Stimulated activated CD4-positive, alpha-beta T cell treated with anti-CD3 and anti-CD28 coated beads, TNF-alpha, amount 100 ng/mL, for 24 hours (primary cell): ENCODE results near the gene FMNL2.

Source experiments
- DNase-seq, 3 experiments: peaks; one replicate each; pipeline ENCODE4 v3.0.0-alpha.2; 2020; ENCODE audit warnings: low read depth in 3 of 3

FMNL2 gene

GRCh38 chr2:152493945-152494528 lies 159.1 kb downstream of the FMNL2 start:
- DNase-seq = no peak

GRCh38 chr2:152496371-152496770 lies 161.4 kb downstream of the FMNL2 start:
- no peak for DNase-seq

DNA sequence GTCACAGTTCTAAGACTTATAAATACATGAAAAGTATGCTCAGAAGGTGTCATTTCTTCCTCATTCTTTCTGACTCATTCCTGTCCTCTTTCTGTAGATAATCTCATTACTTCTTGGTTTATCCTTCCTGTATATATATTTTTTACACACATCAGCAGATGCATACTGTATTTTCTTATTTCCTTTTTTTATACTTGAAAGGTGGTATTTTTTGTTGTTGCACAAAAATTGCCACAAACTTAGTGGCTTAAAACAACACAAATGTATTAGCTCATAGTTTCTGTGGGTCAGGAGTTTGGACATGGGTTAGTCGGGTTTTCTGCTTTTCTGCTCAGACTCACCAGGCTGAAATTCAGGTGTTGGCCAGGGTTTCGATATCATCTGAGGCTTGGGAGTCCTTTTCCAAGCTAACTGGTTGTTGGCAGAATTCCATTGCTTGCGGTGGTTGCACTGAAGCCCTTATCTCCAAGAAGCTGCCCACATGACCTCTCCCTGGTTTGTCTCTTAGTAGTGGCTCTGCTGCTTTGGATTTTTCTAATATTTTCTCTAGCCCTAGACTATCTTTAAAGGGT lies 162.6 kb downstream of the FMNL2 start:
- no peak for DNase-seq

- no peak for DNase-seq
These were observed 164.4 kb downstream of the FMNL2 start for GRCh38 chr2:152499331-152499816.

- DNase-seq = no peak
These were observed 165.1 kb downstream of the FMNL2 start for GRCh38 chr2:152499896-152500735.

GRCh38 chr2:152500772-152501171 lies 165.8 kb downstream of the FMNL2 start:
- no peak for DNase-seq

GRCh38 chr2:152501666-152502065 lies 166.7 kb downstream of the FMNL2 start:
- DNase-seq = no peak

GRCh38 chr2:152504618-152505017 lies 169.6 kb downstream of the FMNL2 start:
- no peak for DNase-seq

GRCh38 chr2:152505495-152505906 lies 170.5 kb downstream of the FMNL2 start:
- no peak for DNase-seq

GRCh38 chr2:152506843-152507242 lies 171.9 kb downstream of the FMNL2 start:
- DNase-seq = no peak

DNA sequence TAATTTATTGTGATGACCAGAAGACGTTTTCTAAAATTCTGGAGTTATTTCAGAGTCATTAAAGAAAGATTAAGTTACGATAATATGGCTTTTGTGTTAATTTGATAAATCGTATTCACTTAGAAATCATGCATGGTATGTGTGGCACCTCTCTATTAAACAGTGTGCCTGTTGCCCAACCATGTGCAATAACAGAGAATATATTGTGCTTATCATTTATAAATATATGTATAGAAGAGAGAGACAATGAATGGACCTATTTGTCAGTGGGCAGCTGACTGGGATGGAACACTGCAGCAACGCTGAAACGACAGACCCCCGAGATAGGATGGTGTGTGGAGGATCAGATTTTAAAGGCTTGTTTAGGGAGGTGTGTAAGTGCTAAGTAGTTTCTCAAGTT lies 172.9 kb downstream of the FMNL2 start:
- DNase-seq = no peak

DNA sequence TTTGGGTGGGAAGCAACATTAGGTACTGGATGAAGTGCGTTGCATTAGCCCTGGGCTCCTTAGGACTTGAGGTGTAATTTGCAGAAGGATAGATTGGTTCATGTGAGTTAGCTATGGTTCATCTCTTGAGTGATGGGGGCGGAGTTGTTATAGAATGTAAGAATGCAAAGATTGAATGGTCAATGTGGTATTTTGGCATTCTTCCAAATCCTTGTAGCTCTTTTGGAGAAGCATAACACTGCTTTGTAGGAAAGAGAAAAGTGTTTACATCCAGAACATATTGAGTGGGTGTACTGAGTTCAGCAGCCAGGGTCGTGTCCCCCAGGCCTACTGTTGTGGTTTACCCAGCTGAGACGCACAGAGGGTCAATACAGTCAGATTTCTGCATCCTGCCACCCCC lies 173.5 kb downstream of the FMNL2 start:
- no peak for DNase-seq

GRCh38 chr2:152509772-152510491 lies 175.0 kb downstream of the FMNL2 start:
- no peak for DNase-seq

GRCh38 chr2:152510621-152511020 lies 175.6 kb downstream of the FMNL2 start:
- no peak for DNase-seq

DNA sequence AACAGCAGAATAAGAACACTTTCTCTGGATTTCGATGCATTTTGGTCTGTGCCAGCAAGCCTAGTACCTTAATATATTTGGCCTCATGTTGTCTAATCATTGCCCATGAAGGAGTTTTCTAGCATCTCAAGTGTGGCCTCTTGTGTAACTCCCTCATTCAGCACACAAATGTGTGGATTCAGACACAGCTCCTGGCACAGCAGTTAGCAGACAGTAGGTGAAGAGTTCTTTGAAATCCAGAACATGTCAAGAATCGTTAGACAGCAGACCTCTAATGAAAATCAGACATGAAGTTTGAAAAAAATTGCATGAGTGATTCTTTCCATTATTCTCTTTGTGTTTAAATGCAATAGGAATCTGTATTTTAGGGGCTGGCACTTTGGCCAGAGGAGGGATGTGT lies 177.0 kb downstream of the FMNL2 start:
- DNase-seq = no peak

DNA sequence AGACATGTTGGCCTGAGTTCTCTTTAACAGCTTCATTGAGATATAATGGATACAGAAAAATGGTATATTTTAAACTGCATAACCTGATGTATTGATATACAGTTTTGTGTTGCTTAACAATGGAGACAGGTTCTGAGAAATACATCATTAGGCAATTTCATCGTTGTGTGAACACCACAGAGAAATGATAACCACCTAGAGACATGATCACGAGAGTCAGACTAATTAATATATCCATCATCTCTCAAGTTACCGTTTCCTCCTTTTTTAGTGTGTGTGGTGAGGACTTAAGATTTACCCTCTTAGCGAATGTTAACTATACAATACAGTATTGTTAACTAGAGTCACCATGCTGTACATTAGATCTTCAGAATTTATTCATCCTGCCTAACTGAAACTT lies 178.1 kb downstream of the FMNL2 start:
- no peak for DNase-seq

DNA sequence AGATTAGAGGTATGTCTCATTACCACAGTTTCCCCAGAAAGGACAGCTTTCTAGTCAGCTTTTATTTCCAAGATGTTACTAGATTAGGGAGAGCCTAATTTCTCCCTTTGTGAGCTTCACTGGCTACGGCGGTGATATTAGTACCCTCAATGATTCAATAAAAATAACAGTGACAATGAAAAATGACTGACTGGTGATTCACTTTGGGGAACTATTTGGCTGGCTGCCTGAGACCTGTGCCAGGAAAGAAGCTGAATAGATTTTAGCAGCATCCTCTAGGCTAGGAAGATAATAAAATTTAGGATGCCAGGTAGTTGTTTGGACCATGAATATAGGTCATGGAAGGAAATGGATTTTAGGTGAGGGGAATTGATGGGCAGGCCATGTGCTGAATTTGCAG lies 178.7 kb downstream of the FMNL2 start:
- DNase-seq = no peak

DNA sequence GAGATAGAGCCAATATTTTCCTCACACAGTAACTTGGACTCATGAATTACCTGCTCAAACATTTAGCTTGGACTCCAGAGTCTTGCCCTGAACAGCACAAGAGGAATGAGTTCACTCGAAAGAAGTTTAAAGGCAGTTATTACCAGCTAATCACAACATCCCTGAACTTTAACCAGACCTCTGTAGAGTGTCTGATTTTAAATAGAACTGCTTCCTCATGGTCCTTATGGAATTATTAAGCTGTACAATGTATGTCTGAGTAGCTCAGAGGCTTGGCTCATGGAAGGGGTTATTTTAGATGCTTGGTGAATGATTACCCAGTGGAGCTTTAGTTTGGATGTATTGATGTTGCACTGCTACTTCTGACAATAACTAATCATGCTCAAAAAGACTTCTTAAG lies 183.1 kb downstream of the FMNL2 start:
- DNase-seq = no peak

DNA sequence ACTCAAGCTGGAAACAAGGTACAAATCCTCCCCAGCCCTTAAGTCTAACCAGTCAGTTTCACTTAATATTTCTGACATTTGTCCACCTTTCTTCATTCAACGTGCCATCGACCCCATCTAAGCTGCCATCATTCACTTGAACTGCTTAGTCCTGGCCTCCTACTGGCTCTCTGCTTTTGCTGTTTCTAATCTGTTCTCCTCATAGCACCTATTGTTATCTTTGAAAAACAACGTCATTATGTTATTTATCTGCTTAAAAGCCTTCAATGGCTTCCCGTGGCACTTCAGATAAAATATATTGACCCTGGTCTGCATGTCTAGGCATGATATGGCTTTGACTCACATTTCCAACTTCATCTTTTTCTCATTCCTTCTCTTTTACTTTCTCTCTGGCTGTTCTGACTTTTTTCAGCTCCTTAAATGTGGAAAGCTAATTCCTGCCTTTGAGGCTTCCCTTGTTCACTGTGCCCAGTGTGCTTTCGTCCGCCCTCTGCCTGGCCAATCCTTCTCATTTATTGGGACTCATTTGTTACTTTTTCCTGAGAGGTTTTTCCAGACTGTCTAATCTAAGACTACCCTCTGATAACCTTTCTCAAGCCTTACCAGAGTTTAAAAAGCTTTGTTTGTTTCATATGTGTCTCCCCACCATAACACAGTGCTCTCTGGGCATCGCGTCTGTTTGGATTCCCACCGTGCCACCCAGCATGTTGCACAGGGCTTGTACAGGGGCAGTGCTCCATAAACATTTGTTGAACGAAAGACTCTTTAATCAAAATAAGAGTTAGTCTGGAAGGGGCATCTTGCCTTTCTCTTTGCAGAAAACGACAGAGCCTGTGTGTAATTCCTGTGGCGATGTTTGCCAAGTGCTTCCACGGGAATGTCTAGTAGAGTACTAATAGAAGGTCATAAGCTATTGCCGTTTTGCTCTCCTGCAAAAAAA lies 183.9 kb downstream of the FMNL2 start:
- DNase-seq = no peak

DNA sequence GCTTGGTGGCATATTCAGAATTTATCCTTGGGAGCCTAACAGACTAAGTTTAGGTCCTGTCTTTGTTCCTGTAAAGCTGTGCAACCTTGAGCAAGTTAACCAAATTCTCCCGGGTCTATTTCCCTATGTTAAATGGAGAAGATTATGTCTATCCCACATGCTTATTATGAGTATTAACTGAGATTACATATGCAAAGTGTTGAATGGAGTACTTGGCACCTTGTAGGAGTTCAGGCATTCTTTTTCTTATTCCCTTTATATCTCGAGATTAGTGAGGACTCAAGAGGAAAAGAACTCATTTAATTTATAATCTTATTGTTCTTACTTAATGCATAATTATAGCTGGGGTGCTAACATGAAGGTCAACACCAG lies 184.6 kb downstream of the FMNL2 start:
- no peak for DNase-seq

DNA sequence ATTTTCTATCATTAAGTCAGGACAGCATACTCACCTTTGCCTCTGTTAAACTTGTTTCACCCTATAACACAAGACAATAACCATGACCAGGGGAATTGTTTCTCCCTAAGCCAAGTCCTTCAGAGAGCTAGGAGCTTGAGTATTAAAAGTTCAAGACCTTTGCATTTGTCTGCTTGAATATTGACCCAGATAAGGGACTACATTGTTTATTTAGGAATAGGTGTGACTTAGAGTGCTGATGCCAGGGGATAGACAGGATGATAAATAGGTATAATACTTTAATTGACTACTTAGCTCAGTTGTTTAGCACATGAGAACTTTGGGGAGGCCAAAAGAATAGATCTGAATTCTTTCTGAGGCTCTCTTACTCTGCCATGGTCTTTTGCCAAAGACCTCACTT lies 185.8 kb downstream of the FMNL2 start:
- DNase-seq = no peak
